Choroid plexus epithelial cell (primary cell): ENCODE results near the gene RBFOX1.

Experiments
- DNase-seq: peaks from one replicate; pipeline ENCODE4 v3.0.0-alpha.2; 2010; ENCODE audit warnings: low read depth
- H3K4me3 ChIP-seq: 2 replicates; pipeline ENCODE4 v1.5.1; 2011; ENCODE audit warnings: low read depth, mild to moderate bottlenecking, control low read depth, low read length, moderate library complexity
- TF ChIP-seq, protein P1 (sequence below): conservative IDR thresholded peaks from 2 replicates; pipeline ENCODE4 v1.5.1; 2011; ENCODE audit warnings: low read depth, mild to moderate bottlenecking, control low read depth, inconsistent platforms, low read length, moderate library complexity

The RBFOX1 gene

DNA sequence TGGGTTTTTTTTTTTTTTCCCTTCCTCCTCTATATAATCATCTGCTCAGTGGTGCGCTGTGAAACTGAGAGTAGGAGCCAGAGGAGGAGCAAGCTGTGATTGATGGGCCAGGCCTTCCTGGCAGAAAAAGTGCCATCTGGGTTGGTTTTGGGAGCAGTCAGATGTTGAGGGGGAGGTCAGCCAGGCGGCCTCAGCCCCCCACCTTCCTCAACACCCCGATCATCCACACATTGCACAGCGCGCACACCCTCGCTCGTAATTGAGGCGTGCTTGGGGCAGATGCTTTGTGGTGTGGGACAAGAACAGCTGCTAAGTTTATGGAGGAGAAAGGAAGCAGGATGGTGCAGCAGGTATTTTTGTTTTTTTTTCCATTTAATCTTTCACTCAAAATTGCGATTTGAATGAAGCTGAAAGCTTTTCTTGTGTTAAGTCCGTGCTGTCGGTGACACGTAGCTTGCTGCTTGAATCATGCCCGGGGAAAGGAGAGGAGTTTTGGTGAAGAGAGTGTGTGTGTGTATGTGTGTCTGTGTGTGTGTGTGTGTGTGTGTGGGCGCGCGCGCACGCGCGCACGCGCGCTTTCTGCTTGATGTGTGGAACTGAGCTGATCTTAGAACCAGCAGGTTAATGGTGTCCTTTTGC lies 177.4 kb downstream of the RBFOX1 start:
- H3K4me3 ChIP-seq = no peak overlapping the region
- TF ChIP-seq, protein P1, sequence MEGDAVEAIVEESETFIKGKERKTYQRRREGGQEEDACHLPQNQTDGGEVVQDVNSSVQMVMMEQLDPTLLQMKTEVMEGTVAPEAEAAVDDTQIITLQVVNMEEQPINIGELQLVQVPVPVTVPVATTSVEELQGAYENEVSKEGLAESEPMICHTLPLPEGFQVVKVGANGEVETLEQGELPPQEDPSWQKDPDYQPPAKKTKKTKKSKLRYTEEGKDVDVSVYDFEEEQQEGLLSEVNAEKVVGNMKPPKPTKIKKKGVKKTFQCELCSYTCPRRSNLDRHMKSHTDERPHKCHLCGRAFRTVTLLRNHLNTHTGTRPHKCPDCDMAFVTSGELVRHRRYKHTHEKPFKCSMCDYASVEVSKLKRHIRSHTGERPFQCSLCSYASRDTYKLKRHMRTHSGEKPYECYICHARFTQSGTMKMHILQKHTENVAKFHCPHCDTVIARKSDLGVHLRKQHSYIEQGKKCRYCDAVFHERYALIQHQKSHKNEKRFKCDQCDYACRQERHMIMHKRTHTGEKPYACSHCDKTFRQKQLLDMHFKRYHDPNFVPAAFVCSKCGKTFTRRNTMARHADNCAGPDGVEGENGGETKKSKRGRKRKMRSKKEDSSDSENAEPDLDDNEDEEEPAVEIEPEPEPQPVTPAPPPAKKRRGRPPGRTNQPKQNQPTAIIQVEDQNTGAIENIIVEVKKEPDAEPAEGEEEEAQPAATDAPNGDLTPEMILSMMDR = no peak
- no peak for DNase-seq

DNA sequence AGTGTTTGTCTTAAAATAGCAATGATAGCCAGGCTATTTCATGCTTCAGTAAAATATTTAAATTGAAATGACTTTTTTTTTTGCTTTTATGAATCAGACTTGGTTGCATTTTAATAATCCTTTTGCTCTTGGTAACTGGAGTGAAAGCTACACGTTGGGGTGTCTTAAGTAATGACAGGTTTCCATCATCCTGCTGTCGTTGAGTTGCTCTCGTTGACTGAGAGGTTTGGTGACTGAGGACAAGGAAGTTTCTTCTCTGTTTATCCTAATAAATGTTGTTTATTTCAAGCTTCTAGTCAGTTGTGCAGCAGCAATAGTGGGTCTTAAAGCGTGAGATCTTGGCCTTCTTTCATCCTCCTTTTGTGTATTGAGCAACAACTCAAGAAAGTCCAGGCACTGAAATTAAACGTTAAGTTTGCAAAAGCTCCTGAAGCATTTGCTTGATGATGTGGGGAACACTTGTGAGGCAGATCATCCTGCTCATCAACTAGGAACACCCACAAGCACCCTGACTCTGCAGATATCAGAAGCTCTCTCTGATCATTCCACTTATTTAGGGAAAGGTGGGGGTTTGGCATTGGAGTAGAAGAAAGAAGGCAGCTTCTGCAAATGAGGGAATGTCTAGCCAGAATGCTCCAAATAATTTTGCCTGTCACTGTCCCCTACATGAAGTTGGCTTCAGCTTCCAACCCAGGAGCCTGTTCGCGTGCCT lies 179.1 kb downstream of the RBFOX1 start:
- H3K4me3 ChIP-seq = no peak overlapping the region
- TF ChIP-seq, protein P1 = no peak

DNA sequence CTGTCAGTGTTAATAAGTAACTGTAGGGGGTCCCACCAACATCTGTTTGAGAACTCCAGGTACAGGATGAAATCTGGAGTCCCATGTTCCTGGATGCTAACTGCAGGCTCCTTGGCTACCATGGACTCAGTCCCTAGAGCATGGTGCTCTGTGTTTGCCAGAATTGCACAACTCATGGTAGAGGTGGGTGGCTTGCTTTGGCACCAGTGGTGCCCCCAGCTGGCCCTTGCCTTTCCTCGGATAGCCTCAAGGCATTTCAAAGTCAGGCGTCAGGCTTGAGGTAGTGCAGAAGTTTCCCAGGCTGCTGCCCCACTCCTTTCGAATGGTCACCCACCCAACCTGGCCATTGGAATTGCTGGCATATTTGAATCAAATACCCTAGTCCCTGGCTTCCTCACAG lies 179.9 kb downstream of the RBFOX1 start:
- TF ChIP-seq, protein P1 = no peak
- H3K4me3 ChIP-seq = no peak overlapping the region
- no peak for DNase-seq

More for the DNA sequence above, 179.1 kb downstream of the RBFOX1 start:
- DNase-seq = no peak

DNA sequence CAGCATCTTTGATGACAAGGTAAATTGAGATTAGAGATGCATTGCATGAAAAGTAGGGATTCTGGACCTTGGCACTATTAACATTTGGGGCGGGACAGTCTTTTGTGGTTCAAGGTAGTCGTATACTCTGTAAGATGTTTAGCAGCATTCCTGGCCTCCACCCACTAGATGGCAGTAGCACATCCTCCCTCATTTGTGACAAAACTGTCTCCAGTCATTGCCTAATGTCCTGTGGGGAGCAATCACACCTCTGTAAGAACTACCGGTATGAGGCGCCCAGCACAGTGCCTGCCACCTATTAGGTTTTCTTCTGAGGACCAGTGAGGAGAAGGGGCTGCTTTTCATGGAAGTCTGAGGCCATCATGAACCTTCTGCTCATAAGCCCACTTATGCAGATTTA lies 180.8 kb downstream of the RBFOX1 start:
- no peak overlapping the region for H3K4me3 ChIP-seq
- TF ChIP-seq, protein P1 = no peak
- no peak for DNase-seq

DNA sequence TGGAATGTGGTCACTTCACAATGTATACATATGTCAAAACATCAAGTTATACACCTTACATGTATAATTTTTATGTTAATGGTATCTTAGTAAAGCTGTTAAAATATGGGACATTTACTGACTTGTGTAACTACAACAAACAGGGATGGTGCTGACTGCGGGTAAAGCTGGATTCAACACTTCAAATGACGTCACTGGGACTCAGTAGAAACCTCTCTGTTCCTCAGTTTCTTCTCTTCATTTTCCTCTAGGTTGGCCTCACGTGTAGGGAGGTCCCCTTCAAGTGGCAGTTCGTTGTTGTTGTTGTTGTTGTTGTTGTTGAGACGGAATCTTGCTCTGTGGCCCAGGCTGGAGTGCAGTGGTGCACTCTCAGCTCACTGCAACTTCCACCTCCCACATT lies 182.9 kb downstream of the RBFOX1 start:
- TF ChIP-seq, protein P1 = no peak
- no peak overlapping the region for H3K4me3 ChIP-seq
- DNase-seq = no peak

DNA sequence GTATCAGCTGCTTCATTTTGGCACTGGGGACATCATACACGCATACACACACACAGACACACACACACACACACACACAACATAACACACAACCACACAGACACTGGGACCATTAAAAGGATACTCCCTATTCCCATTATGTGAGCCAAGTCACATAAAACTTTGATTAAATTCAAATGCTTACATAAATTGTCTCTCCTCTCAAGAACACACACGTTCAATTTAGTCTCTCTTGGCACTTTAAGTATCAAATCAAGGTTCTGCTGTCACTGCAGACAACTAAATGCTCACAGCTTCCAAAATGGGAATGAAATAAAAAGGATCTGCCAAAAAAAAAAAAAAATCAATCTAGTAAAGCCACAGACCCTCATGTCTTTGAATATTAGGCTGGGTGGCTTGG lies 184.9 kb downstream of the RBFOX1 start:
- DNase-seq = no peak
- no peak overlapping the region for H3K4me3 ChIP-seq
- TF ChIP-seq, protein P1 = no peak

DNA sequence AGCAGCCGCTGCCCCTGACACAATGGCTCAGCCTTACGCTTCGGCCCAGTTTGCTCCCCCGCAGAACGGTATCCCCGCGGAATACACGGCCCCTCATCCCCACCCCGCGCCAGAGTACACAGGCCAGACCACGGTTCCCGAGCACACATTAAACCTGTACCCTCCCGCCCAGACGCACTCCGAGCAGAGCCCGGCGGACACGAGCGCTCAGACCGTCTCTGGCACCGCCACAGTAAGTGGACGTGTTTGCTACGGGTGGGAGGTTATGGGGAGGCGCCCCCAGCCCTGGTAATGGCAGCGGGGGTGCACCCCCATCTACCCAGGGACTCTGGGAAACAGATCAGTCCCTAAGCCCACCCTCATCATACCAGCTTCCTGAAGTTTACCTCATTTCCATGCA lies 185.5 kb downstream of the RBFOX1 start:
- TF ChIP-seq, protein P1 = no peak
- DNase-seq = no peak
- H3K4me3 ChIP-seq = no peak overlapping the region
